HG02759 (cell line): ENCODE results near the gene CACNA1A.

Experiments used
- ATAC-seq: cut with Tn5 transposase; IDR thresholded peaks from one replicate; pipeline ENCODE4 v1.9.1; 2021; ENCODE audit warnings: mild to moderate bottlenecking, moderate library complexity; ENCODE audit not compliant: unreplicated experiment

CACNA1A gene

DNA sequence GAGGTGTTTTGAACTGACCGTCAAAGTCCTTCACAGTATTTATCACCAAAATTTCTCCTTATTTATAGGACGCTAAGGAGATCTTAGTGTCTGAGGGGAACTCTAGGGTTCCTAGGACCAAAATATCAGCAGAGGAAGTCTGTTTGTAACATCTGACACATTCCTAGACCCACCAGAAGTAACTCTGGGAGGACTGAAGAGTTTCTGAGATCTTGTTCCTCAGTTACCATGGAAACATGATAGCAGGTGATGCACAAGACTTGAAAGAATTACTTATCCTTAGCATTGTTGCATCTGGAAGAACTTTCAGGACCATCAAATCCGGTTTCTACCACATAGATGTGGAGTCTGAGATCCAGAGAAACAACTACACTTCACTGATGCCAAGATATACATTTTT lies 191.5 kb downstream of the CACNA1A start:
- ATAC-seq: no peak

DNA sequence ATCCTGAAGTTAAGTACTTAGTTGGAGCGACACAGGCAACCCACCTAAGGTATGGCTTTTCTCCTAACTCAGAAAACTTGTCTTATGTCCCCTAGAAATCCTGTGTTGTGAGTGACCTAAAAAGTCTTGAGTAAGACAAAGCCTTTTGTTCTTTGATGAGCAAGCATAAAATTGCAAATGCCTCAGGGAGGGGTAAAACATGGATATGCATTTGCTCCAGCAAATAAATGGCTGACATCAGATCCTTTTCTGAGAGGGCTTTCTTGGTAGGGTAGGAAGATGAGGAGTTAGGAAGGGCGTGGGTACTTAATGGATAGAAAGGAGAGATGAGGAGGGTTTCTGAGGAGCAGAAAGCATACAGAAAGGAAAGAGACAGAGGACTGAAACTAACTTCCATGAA lies 192.4 kb downstream of the CACNA1A start:
- no peak for ATAC-seq

DNA sequence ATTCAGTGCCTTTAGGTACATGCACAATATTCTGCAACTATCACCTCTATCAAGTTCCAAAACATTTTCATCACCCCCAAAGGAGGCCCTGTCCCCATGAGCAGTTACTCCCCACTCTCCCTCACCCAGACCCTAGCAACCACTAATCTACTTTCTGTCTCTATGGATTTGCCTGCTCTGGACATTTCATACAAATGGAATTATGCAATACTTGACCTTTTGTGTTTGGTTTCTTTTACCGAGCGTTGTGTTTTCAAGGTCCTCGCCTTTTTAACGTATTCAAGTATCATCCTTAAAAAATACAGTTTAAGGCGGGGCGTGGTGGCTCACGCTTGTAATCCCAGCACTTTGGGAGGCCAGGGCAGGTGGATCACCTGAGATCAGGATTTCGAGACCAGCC lies 196.4 kb downstream of the CACNA1A start:
- no peak for ATAC-seq

DNA sequence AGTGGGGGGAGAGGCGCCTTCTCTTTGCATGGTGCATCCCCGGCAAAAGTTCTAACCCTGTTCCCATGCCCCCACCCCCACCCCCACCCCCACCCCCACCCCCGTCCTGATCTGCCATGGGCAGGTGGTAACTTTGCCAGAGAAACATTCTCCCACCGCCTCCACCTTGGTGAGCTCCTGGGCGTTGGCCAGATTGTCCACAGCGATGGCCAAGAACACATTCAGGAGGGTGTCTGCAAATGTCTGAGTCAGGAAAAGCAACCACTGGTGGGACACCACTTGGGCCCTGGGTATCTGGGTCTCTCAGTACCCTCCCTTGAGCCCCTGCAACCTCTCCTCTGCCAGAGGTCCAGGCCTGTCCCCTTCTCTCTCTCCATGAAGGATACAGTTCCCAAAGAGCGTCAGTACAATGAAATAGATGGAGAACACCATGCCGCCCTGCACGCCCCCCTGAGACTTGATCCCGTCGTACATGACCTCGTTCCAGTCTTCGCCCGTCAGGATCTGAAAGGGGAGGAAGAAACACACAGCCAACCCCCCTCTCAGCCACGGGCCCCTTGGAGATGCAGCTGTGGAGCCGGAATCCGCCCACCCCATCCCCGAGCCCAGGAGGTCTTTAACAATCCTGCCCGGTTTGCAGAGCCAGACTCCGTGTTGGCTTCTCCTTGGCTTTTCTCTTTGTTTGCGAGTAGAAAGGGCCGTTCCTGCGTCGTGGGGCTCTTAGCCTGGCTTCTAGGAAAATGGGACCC lies 202.7 kb downstream of the CACNA1A start:
- no peak for ATAC-seq

DNA sequence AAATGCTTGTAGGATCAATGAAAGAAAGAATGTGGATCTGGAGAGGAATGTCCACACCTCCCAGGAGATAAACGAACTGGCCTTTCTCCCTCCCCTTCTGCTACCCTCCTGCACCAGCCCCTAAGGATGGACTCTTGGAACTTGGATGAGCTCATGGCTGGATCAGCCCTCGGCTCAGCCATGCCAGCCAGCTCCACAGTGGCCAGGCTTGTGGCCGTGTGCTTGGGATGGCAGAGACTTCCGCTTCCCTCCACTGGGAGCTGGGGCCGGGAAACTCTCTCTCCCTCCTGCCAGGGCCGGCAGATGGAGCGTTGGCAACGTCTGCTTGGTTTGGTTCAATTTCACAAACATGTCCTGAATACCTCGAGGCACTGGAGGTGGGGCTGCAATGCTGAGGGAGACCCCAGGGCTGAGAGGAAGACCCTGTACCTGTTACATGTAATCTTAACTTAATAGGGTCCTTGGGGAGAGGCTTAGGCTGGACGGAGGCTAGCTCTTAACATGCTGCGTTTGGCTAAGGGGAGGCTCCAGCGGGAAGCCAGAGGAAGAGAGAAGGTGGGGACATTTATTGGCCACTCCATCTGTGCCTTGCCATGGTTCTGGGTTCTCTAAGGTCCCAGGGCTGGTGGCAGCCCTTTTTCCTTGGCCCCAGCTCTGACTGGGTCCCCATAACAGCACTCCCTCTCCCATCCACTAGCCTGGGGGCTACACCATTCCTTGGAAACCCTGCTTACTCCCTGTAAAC lies 203.6 kb downstream of the CACNA1A start:
- ATAC-seq: no peak

DNA sequence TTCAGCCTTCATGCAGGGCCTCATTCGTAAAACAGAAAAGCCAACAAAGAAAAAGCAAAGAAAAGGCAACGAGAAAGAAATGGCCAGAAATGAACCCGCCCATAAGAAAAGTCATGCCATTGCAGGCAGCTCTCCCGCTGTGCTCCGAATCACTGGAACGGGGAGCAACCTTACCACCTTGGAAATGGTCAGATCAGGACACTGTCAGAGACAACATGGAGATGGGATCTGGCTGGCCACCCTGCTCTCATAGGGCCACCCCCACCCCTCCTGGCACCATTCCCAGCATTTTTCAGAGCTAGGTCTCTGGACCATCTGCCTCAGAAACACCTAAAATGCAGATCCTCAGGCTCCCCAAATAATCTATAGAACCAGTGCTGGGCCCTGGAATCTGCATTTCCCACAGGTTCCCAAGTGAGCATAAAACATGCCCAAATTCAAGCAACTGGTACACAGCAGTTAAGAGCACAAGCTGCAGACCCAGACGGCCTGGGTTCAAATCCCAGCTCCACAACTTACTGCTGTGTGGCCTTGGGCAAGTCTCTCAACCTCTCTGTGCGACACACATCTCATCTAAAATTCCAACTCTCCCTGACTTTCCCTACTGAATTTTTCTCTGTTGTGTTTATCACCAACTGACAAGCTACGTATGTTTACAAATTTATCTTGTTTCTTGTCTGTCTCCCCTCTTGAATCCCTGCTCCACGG lies 204.5 kb downstream of the CACNA1A start:
- no peak for ATAC-seq

DNA sequence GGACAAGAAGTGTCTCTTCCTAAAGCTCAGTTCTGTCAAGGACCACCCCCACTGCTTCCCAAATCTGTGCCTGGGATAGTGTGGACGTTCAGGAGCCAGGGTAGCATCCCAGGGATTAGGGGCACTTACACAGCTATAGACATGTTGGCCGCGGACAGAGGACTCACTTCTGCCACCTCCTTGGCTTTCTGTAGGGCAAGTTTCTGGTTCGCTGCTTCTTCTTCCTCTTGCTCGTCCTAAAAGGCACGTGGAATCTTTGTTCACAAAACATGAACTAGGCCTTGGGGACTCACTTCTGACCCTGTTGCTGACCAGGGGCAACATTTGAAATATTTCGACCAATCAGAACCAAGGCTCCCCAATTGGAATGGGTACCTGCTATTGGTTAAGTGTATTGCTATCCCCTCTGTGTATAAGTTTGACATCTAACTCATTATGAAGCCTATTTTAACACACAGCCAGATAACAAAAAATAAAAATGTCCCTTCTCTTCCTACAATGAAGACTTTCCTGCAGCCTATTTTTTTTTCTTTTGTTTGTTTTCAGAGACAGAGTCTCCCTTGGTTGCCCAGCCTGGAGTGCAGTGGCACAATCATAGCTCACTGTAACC lies 205.8 kb downstream of the CACNA1A start:
- no peak for ATAC-seq

DNA sequence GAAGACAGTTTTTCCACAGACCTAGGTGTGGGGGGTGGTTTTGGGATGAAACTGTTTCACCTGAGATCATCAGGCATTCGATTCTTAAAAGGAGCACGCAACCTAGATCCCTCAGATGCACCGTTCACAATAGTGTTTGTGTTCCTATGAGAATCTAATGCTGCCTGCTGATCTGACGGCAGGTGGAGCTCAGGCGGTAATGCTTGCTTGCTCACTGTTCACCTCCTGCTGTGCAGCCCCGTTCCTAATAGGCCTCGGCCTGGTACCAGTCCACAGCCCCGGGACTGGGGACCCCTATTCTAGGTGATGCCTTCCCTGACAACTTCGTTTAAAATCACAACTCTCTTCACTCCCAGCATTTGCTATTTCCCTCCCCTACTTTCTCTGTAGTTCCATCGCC lies 206.4 kb downstream of the CACNA1A start:
- ATAC-seq: no peak

DNA sequence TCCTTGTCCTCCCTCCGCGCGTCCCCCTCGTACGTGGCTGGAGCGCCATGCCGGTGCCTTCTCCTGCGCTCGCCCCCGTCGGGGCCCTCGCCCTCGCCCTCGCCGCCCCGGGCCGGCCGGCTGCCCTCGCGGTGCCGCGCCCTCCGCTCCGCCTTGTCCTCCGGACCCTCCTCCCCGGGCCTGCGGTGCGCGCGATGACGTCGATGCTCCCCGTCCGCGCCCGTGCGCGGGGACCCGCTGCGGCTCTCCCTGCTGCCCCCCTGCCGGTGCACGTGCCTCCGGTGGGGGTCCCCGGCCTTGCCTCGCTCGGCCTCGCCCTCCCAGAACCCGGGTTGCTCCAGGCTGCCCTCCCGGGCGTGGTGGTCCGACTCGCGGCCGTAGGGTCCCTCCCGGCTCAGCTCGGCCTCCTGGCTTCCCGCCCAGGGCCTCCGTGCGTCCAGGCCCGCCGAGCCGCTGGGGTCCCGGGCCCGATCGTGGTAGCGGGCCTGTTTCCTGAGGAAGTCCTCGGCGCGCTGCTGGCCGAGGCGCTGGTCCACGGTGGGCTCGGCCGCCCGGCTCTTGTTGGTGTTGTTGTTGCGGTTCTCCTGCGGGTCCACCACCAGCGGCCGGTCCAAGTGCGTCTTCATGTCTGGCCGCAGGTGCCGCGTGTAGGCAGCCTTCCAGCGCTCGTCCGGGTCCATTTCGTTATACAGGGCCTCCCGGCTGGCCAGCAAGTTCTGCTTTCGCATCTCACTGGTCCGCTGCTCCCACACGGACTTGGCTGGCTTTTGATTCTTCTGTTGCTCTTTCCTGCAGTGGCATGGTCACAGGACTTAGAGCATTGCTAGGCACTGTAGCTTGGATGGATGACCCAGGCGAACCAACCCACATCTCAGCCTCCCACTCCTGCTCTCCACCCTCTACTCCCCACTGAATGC lies 207.5 kb downstream of the CACNA1A start:
- no peak for ATAC-seq

DNA sequence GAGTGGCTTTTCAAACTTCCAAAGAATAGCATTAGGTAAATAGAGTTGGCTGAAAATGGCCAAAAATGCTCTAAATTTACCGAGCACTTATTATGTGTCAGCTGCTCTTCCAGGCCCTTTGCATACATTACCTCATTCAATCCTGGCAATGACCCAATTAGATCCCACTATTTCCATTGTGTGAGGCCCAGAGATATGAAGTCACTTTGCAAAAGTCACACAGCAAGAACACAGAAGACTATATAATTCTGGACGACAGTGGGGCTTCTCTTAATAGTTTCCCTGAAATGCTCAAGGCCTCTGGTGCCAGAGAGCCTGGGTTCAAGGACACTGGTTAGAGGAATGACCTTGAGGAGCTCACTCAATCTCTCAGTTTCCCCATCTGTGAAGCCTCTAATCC lies 209.3 kb downstream of the CACNA1A start:
- ATAC-seq: no peak

DNA sequence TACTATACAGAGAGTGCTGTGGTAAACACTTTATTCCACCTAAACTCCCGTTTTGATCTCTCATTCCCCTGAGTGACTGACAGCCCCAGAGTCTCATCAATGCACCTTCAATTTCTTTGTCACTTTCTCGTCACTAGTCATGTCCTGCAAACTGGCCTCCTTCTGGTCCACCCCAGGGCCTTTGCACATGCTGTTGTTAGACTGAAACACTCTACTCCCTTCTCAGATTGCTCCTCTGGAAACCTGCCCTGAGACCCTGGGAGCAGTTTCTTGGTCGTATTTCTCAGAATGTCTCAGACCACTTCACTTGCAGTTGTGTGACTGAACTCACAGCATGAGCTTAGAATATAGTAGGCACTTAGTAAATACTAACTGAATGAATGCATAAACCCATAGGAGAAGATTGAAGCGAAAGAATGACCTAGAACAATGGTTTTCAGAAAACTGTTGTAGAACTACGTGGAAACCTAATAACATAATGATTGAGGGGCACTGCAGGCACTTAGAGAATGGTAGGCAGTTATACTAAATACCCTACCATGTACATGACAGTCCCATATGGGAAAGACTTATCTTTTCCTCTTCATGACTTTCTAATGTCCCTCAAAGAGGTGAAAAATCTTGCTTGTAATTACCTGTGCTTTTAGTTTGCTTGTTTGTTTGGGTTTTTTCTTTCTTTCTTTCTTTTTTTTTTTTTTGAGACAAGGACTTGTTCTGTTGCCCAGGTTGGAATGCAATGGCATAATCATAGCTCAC lies 211.3 kb downstream of the CACNA1A start:
- ATAC-seq: no peak

DNA sequence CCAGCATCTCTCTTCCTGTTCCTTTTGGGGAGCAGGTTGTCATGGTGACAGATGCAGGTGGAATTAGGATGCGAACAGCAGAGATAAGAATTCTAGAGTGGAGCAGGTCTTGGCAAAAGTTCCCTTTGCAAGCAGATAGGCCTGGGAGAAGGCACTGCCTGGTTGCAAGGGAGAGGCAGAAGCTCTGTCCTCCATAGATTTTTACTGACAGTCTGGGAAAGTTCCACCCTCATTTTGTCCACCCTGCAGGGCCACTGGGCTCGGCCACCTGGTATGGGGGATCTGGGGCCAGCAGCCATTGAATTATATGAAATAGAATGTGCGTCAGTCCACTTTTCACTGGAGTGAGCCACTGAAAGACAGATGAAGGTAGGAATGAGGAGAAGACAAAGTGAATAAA lies 214.4 kb downstream of the CACNA1A start:
- ATAC-seq: no peak

DNA sequence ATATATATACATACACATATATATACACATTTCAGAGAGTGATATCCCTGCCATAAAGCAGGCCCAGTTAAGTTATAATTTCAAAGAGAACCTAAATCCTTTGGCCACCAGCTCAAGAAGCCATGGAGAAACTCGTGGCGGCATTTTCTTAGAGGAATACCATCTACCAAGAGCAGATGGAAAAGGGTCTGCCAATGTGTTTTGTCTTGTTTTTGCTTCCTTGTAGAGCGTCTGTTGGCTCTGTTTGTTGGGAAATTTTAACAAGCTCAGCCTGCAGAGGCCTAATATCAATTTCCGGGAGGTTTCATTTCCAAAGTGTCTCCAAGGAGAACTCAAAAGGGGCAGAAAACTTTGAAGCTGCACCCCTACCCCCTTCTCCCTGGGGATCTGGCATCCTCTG lies 215.5 kb downstream of the CACNA1A start:
- no peak for ATAC-seq

DNA sequence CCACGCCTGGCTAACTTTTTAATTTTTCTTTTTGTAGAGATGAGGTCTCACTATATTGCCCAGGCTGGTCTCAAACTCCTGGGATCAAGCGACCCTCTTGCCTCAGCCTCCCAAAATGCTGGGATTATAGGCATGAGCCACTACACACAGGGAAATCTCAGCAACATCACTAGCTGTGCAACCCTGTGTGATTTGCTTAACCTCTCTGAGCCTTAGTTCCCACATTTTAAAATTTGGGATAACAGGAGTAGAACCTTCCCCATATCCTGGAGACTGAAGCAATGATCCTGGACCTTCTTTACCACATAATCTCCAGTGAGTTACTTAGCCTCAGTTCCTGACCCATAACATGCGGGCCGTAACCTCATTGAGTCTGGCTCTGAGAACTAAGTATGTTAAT lies 217.0 kb downstream of the CACNA1A start:
- no peak for ATAC-seq

DNA sequence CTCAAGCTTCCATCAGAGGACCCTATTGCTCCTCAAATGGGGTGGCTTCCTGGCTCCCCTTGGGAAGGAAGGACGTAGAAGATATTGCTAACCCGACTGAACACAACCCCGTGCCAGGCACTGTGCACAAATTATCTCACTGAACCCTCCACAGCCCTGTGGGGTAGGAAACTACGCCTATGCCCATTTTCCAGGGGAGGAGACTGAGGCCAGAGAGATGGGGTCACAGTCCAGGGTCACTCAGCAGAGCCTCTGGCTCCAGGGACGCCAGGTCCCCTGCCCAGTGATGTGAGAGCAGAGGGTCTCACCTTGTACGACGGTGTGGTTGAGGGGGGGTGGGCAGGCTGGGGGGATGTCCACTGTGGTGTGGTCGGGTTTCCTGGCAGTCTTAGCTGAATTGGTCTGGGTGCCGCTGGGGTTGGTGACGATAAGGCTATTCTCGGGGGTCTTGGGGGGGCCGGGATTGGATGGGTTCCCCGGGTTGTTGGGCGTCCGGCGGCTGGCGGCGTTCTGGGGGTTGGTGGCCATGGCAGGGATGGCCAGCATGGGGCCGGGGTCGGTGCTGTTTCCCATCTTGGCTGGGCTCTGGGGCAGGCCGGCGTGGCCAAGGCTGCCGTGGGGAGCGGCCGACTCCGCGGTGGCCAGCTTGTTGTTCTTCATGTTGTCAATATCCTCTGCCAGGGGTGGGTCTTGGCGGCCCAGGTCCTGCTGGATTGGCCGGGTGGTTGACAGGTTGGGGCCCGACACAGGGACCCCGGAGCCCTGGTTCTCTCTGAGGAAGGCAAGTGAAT lies 219.9 kb downstream of the CACNA1A start:
- ATAC-seq: no peak

DNA sequence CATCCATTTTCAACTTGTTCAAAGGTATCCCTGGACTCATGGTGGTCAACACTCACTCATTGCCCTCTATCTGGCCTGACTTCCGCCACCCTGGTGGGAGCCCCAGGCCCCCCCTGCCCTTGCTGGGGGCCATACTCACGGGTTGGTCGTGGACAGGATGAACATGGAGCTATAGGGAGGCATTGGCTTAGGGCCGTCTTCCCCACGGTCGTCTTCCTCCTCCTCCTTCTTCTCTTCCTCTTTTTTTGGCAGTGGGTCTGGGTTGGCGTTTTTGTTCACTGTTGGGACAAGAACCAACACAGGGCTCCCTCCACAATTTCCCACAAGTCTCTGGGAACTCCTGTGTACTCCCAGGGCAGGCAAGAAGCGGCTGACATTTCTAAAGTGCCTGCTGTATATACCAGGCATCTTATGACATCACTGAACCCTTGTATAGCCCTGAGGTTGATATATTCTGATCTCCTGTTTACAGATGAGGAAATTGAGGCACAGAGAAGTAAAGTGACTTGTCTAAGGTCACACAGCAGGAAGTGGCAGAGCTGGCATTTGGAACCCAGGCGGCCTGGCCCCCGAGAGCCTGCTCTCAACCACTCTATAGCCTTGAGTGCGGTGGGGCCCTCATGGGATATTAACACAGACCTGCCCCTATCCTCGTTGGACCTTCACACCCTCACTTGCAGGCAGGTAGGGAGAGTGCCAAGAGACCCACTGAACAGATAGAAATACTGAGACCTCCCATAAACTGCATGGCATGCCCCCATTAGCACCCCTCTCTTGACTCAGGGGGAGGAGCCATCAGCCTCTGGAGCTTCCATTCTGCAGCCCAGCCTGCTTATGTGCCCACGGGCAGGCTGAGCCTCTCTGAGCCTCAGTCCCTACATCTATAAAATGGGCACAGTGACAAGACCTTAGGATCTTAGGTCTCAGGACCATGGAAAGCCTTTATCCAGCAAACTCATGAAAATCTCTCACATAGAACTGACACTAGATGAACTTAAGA lies 221.1 kb downstream of the CACNA1A start:
- ATAC-seq: no peak

DNA sequence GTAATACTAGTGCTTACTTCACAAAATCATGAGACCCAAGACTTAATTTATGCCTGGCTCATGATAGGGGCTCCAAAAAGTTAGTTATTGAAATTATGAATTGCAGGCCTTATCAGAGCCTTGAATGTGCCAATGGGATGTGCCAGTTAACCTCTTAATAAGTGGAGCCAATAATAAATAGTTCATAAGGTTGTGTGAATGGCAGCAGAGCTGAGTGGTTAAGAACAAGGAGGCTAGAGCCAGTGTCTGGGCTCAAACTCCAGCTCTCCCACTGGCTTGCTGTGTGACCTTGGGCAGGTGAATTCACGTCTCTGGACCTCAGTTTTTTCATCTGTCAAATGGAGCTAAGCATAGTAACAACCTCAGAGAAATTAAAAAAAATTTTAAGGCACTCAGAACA lies 222.4 kb downstream of the CACNA1A start:
- ATAC-seq: no peak
